C4-2B (cell line): ENCODE measurements around the gene MCM3AP.

Experiments
- ZFX ChIP-seq: fragments of 450-650 bp; IDR thresholded peaks from 2 replicates; pipeline ENCODE4 v1.6.1; 2017
- TF ChIP-seq, protein P1 (sequence below): fragments of 450-650 bp; conservative IDR thresholded peaks from 2 replicates; pipeline ENCODE4 v1.5.1; 2017; ENCODE audit warnings: mild to moderate bottlenecking

DNA sequence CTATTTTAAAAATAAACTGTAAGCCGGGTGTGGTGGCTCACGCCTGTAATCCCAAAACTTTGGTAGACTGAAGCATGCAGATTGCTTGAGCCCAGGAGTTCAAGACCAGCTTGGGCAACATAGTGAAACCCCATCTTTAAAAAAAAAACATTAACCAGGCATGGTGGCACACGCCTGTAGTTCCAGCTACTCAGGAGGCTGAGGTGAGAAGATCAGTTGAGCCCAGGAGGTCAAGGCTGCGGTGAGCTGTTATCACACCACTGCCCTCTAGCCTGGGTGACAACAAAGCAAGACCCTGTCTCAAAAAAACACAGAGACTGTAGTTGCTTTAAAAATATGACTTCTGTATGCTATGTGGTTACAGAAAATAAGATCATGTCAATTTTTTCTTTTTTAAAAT, 32.6 kb downstream of the MCM3AP start:
- TF ChIP-seq, protein P1, sequence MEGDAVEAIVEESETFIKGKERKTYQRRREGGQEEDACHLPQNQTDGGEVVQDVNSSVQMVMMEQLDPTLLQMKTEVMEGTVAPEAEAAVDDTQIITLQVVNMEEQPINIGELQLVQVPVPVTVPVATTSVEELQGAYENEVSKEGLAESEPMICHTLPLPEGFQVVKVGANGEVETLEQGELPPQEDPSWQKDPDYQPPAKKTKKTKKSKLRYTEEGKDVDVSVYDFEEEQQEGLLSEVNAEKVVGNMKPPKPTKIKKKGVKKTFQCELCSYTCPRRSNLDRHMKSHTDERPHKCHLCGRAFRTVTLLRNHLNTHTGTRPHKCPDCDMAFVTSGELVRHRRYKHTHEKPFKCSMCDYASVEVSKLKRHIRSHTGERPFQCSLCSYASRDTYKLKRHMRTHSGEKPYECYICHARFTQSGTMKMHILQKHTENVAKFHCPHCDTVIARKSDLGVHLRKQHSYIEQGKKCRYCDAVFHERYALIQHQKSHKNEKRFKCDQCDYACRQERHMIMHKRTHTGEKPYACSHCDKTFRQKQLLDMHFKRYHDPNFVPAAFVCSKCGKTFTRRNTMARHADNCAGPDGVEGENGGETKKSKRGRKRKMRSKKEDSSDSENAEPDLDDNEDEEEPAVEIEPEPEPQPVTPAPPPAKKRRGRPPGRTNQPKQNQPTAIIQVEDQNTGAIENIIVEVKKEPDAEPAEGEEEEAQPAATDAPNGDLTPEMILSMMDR: no peak
- TF ChIP-seq ZFX: no peak
